GM23338 (cell line): Measurements from ENCODE around the gene SH2D4B. TPM values are rescaled to one million over a fixed set of nuclear protein-coding genes. Genes with fewer than 3 reads are reported as not detected.

ENCODE experiments used
- ATAC-seq: fragments of 200-7000 bp; cut with Tn5 transposase; 3 replicates; pipeline ENCODE4 v1.9.1; 2020
- DNase-seq: peaks from one replicate; pipeline ENCODE4 v3.0.0-alpha.2; 2015; ENCODE audit warnings: low spot score
- H2AFZ ChIP-seq: fragments of 200-600 bp; sonication (generic); 2 replicates; pipeline ENCODE4 v1.8.0; 2016; ENCODE audit warnings: antibody characterized with exemption, mild to moderate bottlenecking, moderate library complexity
- H3F3A ChIP-seq: fragments of 200-600 bp; sonication (generic); replicated peaks from 2 replicates; pipeline ENCODE4 v1.8.0; 2017; ENCODE audit warnings: antibody characterized with exemption, mixed run types, low read depth
- H3K27ac ChIP-seq: fragments of 200-600 bp; sonication (generic); 2 replicates; pipeline ENCODE4 v1.6.1; 2016; ENCODE audit warnings: low read depth
- H3K27me3 ChIP-seq: fragments of 200-600 bp; sonication (generic); 2 replicates; pipeline ENCODE4 v1.8.0; 2016; ENCODE audit warnings: mild to moderate bottlenecking, mixed run types, moderate library complexity; ENCODE audit not compliant: insufficient read depth
- H3K36me3 ChIP-seq: fragments of 200-600 bp; sonication (generic); 2 replicates; pipeline ENCODE4 v1.8.0; 2016; ENCODE audit warnings: mild to moderate bottlenecking; ENCODE audit not compliant: insufficient read depth
- H3K4me1 ChIP-seq: fragments of 200-600 bp; sonication (generic); 2 replicates; pipeline ENCODE4 v1.8.0; 2016; ENCODE audit warnings: mild to moderate bottlenecking, moderate library complexity; ENCODE audit not compliant: insufficient read depth
- H3K4me2 ChIP-seq: fragments of 200-600 bp; sonication (generic); 2 replicates; pipeline ENCODE4 v1.7.1; 2017; ENCODE audit warnings: mixed run types
- H3K4me3 ChIP-seq: fragments of 200-600 bp; sonication (generic); 2 replicates; pipeline ENCODE4 v1.6.1; 2016; ENCODE audit warnings: mixed run types
- H3K79me2 ChIP-seq: fragments of 200-600 bp; sonication (generic); replicated peaks from 2 replicates; pipeline ENCODE4 v1.8.0; 2017; ENCODE audit warnings: mild to moderate bottlenecking; ENCODE audit not compliant: insufficient read depth
- H3K9me2 ChIP-seq: fragments of 200-600 bp; sonication (generic); 2 replicates; pipeline ENCODE4 v1.8.0; 2017; ENCODE audit not compliant: insufficient read depth
- H4K20me1 ChIP-seq: fragments of 200-600 bp; sonication (generic); replicated peaks from 2 replicates; pipeline ENCODE4 v1.8.0; 2017; ENCODE audit warnings: mild to moderate bottlenecking; ENCODE audit not compliant: insufficient read depth
- H3K27ac Mint-ChIP-seq: 2 replicates; pipeline ENCODE4 v1.8.0; 2020; ENCODE audit warnings: inconsistent platforms, mild to moderate bottlenecking, moderate library complexity, mixed read lengths
- H3K27me3 Mint-ChIP-seq: 3 replicates; pipeline ENCODE4 v1.8.0; 2022; ENCODE audit warnings: low read depth, mild to moderate bottlenecking, moderate library complexity, mixed read lengths, inconsistent platforms; ENCODE audit not compliant: insufficient read depth, poor library complexity
- H3K36me3 Mint-ChIP-seq: 3 replicates; pipeline ENCODE4 v1.8.0; 2021; ENCODE audit warnings: low read depth, mild to moderate bottlenecking, inconsistent platforms, moderate library complexity, mixed read lengths
- H3K4me1 Mint-ChIP-seq: 3 replicates; pipeline ENCODE4 v1.8.0; 2020; ENCODE audit warnings: mild to moderate bottlenecking, inconsistent platforms, mixed read lengths
- H3K4me3 Mint-ChIP-seq: 3 replicates; pipeline ENCODE4 v1.8.0; 2021; ENCODE audit warnings: moderate library complexity, mild to moderate bottlenecking, inconsistent platforms, mixed read lengths
- H3K9me3 Mint-ChIP-seq: 3 replicates; pipeline ENCODE4 v1.8.0; 2020; ENCODE audit warnings: moderate library complexity, mild to moderate bottlenecking, inconsistent platforms, mixed read lengths
- EZH2phosphoT487 ChIP-seq: fragments of 200-600 bp; sonication (generic); IDR thresholded peaks from one replicate; pipeline ENCODE4 v1.8.1; 2018; ENCODE audit warnings: antibody characterized with exemption; ENCODE audit not compliant: unreplicated experiment
- NANOG ChIP-seq: IDR thresholded peaks from 2 replicates; pipeline ENCODE4 v1.6.1; 2016; ENCODE audit warnings: antibody characterized with exemption, borderline replicate concordance
- POLR2AphosphoS5 ChIP-seq: IDR thresholded peaks from 2 replicates; pipeline ENCODE4 v1.6.1; 2016; ENCODE audit warnings: antibody characterized with exemption, low read depth
- REST ChIP-seq: IDR thresholded peaks from one replicate; pipeline ENCODE4 v1.6.1; 2018; ENCODE audit warnings: antibody characterized with exemption; ENCODE audit not compliant: unreplicated experiment
- STAT1 ChIP-seq: IDR thresholded peaks from one replicate; pipeline ENCODE4 v1.6.1; 2016; ENCODE audit warnings: antibody characterized with exemption; ENCODE audit not compliant: unreplicated experiment
- ZNF462 ChIP-seq: fragments of 250-450 bp; sonication (Bioruptor Pico); IDR thresholded peaks from 2 replicates; pipeline ENCODE4 v1.5.0; 2020; ENCODE audit warnings: mild to moderate bottlenecking, moderate library complexity
- polyA plus RNA-seq: library from polyadenylated mRNA; unstranded; fragments of >200 nt; fragmentation: Nextera tagmentation; extraction: Ambion mirVana; gene quantifications from 2 replicates; pipeline ENCODE4 v1.2.1, GENCODE V29; 2016
- total RNA-seq: library from RNA; depleted of rRNA; stranded (reverse); fragments of >200 nt; shearing (Covaris generic); gene quantifications from 2 replicates; pipeline ENCODE4 v1.2.3, GENCODE V29; 2014

The SH2D4B gene
- total and polyA plus RNA-seq, 2 experiments from 2014 or later = 0.08 TPM; not detected in 1

- H3K9me2 ChIP-seq = no peaks in the 10 kb centered on the region
- H3K27me3 ChIP-seq = no peaks in the 10 kb centered on the region
- H3K4me3 Mint-ChIP-seq = no peak overlapping the region
- peaks cover 25% of the 10 kb centered on the region for H3K4me1 Mint-ChIP-seq
- H3K27ac Mint-ChIP-seq = no peak overlapping the region
- H3K79me2 ChIP-seq = no peaks in the 10 kb centered on the region
- H3K9me3 Mint-ChIP-seq = peaks cover 12% of the 10 kb centered on the region; the same call in 1 of the 3 replicates
- no peaks in the 10 kb centered on the region for H3K36me3 ChIP-seq
- no peak overlapping the region for H2AFZ ChIP-seq
- peaks cover 16% of the 10 kb centered on the region for H3K27me3 Mint-ChIP-seq
- no peaks in the 10 kb centered on the region for H3F3A ChIP-seq
- DNase-seq (no peak), ATAC-seq (no peak)
- H3K4me3 ChIP-seq = no peak overlapping the region
- TF ChIP-seq REST (no peak), STAT1 (no peak), POLR2AphosphoS5 (no peak), EZH2phosphoT487 (no peak), ZNF462 (CRISPR knock-in tag) (no peak), NANOG (no peak)
- H3K36me3 Mint-ChIP-seq = peaks cover 14% of the 10 kb centered on the region; the same call in 2 of the 3 replicates
- no peak overlapping the region for H3K27ac ChIP-seq
- peaks cover 16% of the 10 kb centered on the region for H3K4me1 ChIP-seq
- no peak overlapping the region for H3K4me2 ChIP-seq
- no peaks in the 10 kb centered on the region; the same call in 1 of the 2 replicates for H4K20me1 ChIP-seq
These were observed 9.5 kb upstream of the SH2D4B start for GRCh38 chr10:80528185-80528700.
